Measurements from ENCODE around the gene PER2. TPM values are rescaled to one million over a fixed set of nuclear protein-coding genes. Genes with fewer than 3 reads are reported as not detected.

PER2 gene
- total and polyA plus RNA-seq, 8 donors, result 4.4 to 188 (median 23.2) TPM

DNA sequence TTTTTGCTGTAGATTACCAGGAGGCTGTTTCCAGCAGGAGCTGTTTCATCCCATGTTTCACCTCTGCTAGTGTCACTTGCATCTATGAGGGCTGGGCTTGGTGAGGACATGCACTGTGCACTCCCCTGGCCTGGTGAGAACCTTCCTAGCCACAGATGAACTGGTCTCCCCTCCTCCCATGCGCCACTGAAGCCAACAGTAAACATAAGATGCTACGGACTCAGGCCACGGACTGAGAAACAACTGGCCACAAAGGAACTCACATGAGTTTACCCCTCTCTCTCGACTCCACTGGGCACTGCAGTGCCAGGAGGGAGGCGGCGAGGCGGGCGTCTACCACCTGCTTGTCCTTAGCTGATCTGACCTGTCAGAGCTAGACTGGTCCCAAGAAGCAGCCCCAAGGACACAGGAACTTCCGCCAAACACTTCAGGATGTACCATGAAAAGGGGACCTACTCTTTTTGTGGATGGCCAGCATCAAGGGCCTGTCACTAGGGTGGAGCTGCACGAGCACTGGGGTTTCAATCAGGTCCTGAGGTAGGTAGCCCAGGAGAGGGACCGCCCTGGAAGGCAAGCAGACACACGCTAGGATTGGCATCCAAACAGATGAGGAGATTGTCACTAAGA is 25.8 kb downstream of the PER2 start:
- Histone ChIP-seq H3K27ac (peak overlapping the region in 4 of 5 donors; percentile 52 to 79 (median 74)), H3K27me3 (no peaks in the 10 kb centered on the region), H3K4me1 (peaks cover 22 to 26% (median 24%) of the 10 kb centered on the region in 4 donors), H3K9me3 (no peaks in the 10 kb centered on the region), H3K4me3 (no peak overlapping the region), H3K36me3 (peaks cover 65 to 92% (median 90%) of the 10 kb centered on the region in 4 donors)
- WGBS, 5 donors, result 85 to 95% (median 90%) methylated on average over 11 to 12 of the region's 12 CpGs
- intact Hi-C loops (cut with DNase I; ENCODE audit: low total_unique reads), result no loop called here
- TF ChIP-seq EP300 (IDR thresholded peaks at IDR 0.05), result no peak
- TF ChIP-seq POLR2A (IDR thresholded peaks at IDR 0.05), result no peak
- TF ChIP-seq POLR2AphosphoS5 (IDR thresholded peaks at IDR 0.05), result no peak
- TF ChIP-seq, protein P1, sequence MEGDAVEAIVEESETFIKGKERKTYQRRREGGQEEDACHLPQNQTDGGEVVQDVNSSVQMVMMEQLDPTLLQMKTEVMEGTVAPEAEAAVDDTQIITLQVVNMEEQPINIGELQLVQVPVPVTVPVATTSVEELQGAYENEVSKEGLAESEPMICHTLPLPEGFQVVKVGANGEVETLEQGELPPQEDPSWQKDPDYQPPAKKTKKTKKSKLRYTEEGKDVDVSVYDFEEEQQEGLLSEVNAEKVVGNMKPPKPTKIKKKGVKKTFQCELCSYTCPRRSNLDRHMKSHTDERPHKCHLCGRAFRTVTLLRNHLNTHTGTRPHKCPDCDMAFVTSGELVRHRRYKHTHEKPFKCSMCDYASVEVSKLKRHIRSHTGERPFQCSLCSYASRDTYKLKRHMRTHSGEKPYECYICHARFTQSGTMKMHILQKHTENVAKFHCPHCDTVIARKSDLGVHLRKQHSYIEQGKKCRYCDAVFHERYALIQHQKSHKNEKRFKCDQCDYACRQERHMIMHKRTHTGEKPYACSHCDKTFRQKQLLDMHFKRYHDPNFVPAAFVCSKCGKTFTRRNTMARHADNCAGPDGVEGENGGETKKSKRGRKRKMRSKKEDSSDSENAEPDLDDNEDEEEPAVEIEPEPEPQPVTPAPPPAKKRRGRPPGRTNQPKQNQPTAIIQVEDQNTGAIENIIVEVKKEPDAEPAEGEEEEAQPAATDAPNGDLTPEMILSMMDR (IDR thresholded peaks at IDR 0.05), result no peak
- DNase-seq, result no peak

DNA sequence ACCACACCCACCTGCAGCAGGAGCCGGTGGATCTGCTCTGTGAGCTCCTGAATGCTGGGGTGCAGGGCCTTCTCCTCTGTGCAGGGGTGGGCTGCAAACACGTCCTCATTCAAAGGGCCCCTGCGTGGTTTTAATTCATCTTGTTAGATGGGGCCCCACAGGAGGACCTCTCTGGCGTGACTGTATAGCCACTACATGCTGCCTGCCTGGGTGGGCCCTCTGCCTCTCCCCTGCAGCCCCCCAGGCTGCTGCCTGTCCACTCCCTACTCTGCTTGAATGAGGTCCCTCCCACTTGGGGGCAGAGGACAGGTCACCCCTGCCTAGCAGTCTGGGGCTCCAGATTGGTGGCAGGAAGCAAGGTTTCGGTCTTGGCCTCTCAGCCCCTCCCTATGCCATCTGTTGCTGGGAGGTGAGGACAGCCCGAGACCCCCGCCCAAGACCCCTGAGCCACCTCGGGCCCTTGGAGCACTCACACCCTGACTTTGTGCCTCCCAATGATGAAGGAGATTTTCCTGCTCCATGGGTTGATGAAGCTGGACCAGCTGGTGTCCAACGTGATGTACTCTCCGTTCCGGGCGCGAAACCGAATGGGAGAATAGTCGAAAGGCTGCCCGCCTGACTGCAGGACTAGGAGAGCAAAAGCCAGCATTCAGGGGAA is 26.6 kb downstream of the PER2 start:
- peak overlapping the region in 1 of 5 donors; percentile 79 for H3K27ac ChIP-seq
- WGBS, 5 donors, result 91 to 95% (median 93%) methylated on average over 12 to 16 of the region's 16 CpGs
- no peak for DNase-seq
- intact Hi-C loops (cut with DNase I; ENCODE audit: low total_unique reads), result no loop called here
- peaks cover 22 to 31% (median 24%) of the 10 kb centered on the region in 4 donors for H3K4me1 ChIP-seq
- peaks cover 65 to 92% (median 90%) of the 10 kb centered on the region in 4 donors for H3K36me3 ChIP-seq
- TF ChIP-seq POLR2A (IDR thresholded peaks at IDR 0.05) (no peak), POLR2AphosphoS5 (IDR thresholded peaks at IDR 0.05) (no peak), EP300 (IDR thresholded peaks at IDR 0.05) (no peak)
- TF ChIP-seq, protein P1 (IDR thresholded peaks at IDR 0.05), result no peak
- no peaks in the 10 kb centered on the region for H3K27me3 ChIP-seq
- H3K4me3 ChIP-seq, result no peak overlapping the region
- no peaks in the 10 kb centered on the region for H3K9me3 ChIP-seq

DNA sequence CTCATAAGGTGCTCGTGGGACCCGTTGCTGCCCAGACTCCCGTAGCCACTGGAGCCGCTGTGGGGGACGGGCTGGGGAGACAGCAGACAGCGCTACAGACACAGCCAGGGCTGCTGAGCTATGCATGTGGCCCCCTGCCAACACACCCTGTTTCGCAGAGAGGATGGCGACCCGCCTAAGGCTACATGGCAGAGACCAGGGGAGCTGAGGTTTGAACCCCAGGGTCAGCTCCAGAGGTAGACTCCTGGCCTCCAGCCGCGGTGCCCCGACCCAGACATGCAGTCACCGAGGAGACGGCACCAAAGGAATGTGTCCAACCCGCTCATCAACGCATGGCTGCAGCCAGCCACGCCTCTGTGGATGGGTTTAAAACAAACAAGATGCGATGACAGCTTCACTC is 27.5 kb downstream of the PER2 start:
- DNase-seq, result no peak
- WGBS, 5 donors, result 84 to 88% (median 84%) methylated on average over 8 to 18 of the region's 18 CpGs

More for the DNA sequence above, 27.5 kb downstream of the PER2 start:
- Histone ChIP-seq H3K27ac (no peak overlapping the region), H3K4me1 (peaks cover 22 to 34% (median 24%) of the 10 kb centered on the region in 4 donors), H3K36me3 (peaks cover 68 to 93% (median 90%) of the 10 kb centered on the region in 4 donors), H3K27me3 (no peaks in the 10 kb centered on the region), H3K9me3 (no peaks in the 10 kb centered on the region), H3K4me3 (no peak overlapping the region)
- intact Hi-C loops (cut with DNase I; ENCODE audit: low total_unique reads), result no loop called here
- TF ChIP-seq EP300 (IDR thresholded peaks at IDR 0.05), result no peak
- TF ChIP-seq, protein P1 (IDR thresholded peaks at IDR 0.05), result no peak
- no peak for TF ChIP-seq POLR2A (IDR thresholded peaks at IDR 0.05)
- no peak for TF ChIP-seq POLR2AphosphoS5 (IDR thresholded peaks at IDR 0.05)
